CD4-positive, alpha-beta T cell (primary cell): Measurements from ENCODE around the gene MAP6D1. TPM values are rescaled to one million over a fixed set of nuclear protein-coding genes. Genes with fewer than 3 reads are reported as not detected.

ENCODE experiments used
- ATAC-seq: fragments of 200-7000 bp; cut with Tn5 transposase; one replicate; pipeline ENCODE4 v1.10.0; 2022; ENCODE audit warnings: mild to moderate bottlenecking; ENCODE audit not compliant: poor library complexity
- CTCF ChIA-PET: fragments of 350-600 bp; sonication (Branson Sonifier 250); formaldehyde crosslinking; loops from one replicate; lab custom pipeline; 2021; ENCODE audit warnings: antibody characterized with exemption, inconsistent platforms; lab: Charles Lee
- POLR2A ChIA-PET: fragments of 350-600 bp; sonication (Branson Sonifier 250); formaldehyde crosslinking; loops from one replicate; lab custom pipeline; 2021; ENCODE audit warnings: antibody characterized with exemption, inconsistent platforms; lab: Charles Lee
- DNase-seq, 14 experiments: peaks; one replicate each; pipeline ENCODE4 v3.0.0-alpha.2; 2013 to 2020; ENCODE audit warnings: mixed read lengths in 2 of 14
- H3K27ac ChIP-seq, 2 donors: one replicate each; pipeline versions ENCODE4 v1.5.1 to v1.7.0; 2013; ENCODE audit warnings: low read length in 2 of 2, low read depth in 1 of 2, mild to moderate bottlenecking in 1 of 2
- H3K27me3 ChIP-seq, 2 experiments: 1 replicate in 1 of 2; 2 replicates in 1 of 2; pipeline versions ENCODE4 v1.6.1 to v1.7.0; 2013; ENCODE audit warnings: low read length in 2 of 2, control low read depth in 1 of 2, mild to moderate bottlenecking in 1 of 2, moderate library complexity in 1 of 2; ENCODE audit not compliant: insufficient read depth in 2 of 2, control insufficient read depth in 1 of 2
- H3K36me3 ChIP-seq: one replicate; pipeline ENCODE4 v1.6.1; 2013; ENCODE audit warnings: low read length, control low read depth; ENCODE audit not compliant: insufficient read depth
- H3K4me1 ChIP-seq: one replicate; pipeline ENCODE4 v1.6.1; 2013; ENCODE audit warnings: low read length, control low read depth; ENCODE audit not compliant: insufficient read depth
- H3K4me3 ChIP-seq: one replicate; pipeline ENCODE4 v1.5.1; 2013; ENCODE audit warnings: mild to moderate bottlenecking, low read length, moderate library complexity
- H3K9me3 ChIP-seq, 2 experiments: 1 replicate in 1 of 2; 2 replicates in 1 of 2; pipeline versions ENCODE4 v1.6.1 to v1.7.0; 2013; ENCODE audit warnings: low read length in 2 of 2, mild to moderate bottlenecking in 2 of 2, control low read depth in 1 of 2, moderate library complexity in 1 of 2; ENCODE audit not compliant: control insufficient read depth in 1 of 2, insufficient read depth in 1 of 2
- H3K27ac Mint-ChIP-seq: one replicate; pipeline ENCODE4 v1.8.0; 2020; ENCODE audit warnings: mixed read lengths
- H3K27me3 Mint-ChIP-seq: one replicate; pipeline ENCODE4 v1.8.0; 2021; ENCODE audit warnings: mixed read lengths
- H3K36me3 Mint-ChIP-seq: one replicate; pipeline ENCODE4 v1.8.0; 2021; ENCODE audit warnings: low read depth, mixed read lengths
- H3K4me1 Mint-ChIP-seq: one replicate; pipeline ENCODE4 v1.8.0; 2021; ENCODE audit warnings: low read depth, mixed read lengths
- H3K4me3 Mint-ChIP-seq: one replicate; pipeline ENCODE4 v1.8.0; 2020; ENCODE audit warnings: mild to moderate bottlenecking, mixed read lengths
- H3K9me3 Mint-ChIP-seq: one replicate; pipeline ENCODE4 v1.8.0; 2020; ENCODE audit warnings: mixed read lengths
- CTCF ChIP-seq: fragments of 200-600 bp; IDR thresholded peaks from one replicate; pipeline ENCODE4 v1.8.0; 2022; ENCODE audit warnings: antibody characterized with exemption, mild to moderate bottlenecking
- intact Hi-C, 2 experiments: fragments of 100-400 bp; cut with DNase I in 1 of 2; cut with micrococcal nuclease in 1 of 2; formaldehyde crosslinking; loops; one replicate each; pipeline versions ENCODE4 v1.15.1 to v1.9.0; 2023 to 2025; cut with DNase I, micrococcal nuclease
- total RNA-seq, 174 experiments: library from RNA in 2 of 174; stranded (reverse) in 2 of 174; gene quantifications; one replicate each; pipeline ENCODE4 v1.2.3 and lab custom pipeline; 2021 to 2026

The MAP6D1 gene
- total RNA-seq, 2 experiments from 2014 or later, result 1.1 to 1.6 TPM

- H3K27ac Mint-ChIP-seq, result peak overlapping the region; percentile 47
- H3K9me3 Mint-ChIP-seq, result no peaks in the 10 kb centered on the region
- no peak for TF ChIP-seq CTCF
- CTCF ChIA-PET, result interaction anchor here (1.3 to 1.8 kb wide), 4 partner anchors 8 to 643 kb away, joined by 3 to 8 read pairs (median 4); no protein-coding TSS in a partner anchor
- H3K36me3 Mint-ChIP-seq, result peaks cover 33% of the 10 kb centered on the region
- Histone ChIP-seq H3K27ac (peak overlapping the region in 1 of 2 donors; percentile 11), H3K4me1 (peaks cover 10% of the 10 kb centered on the region), H3K36me3 (peaks cover 25% of the 10 kb centered on the region), H3K27me3 (no peaks in the 10 kb centered on the region), H3K4me3 (no peak overlapping the region), H3K9me3 (no peaks in the 10 kb centered on the region)
- DNase-seq (no peak), ATAC-seq (no peak)
- H3K4me3 Mint-ChIP-seq, result no peak overlapping the region
- POLR2A ChIA-PET, result no interaction called here
- intact Hi-C loops, result loop anchor here (2.0 to 5.0 kb wide), 4 partner anchors 379 to 643 kb away; no protein-coding TSS in a partner anchor
- H3K27me3 Mint-ChIP-seq, result no peaks in the 10 kb centered on the region
- H3K4me1 Mint-ChIP-seq, result peaks cover 15% of the 10 kb centered on the region
Observed at GRCh38 chr3:183766107-183766506, 59.3 kb downstream of the MAP6D1 start.

Other genes with a start within 250 kb of the MAP6D1 start
- gene KLHL24, start 190.0 kb downstream of the MAP6D1 start, total RNA-seq, result 100 to 1,000 TPM; 190 to 191 TPM
- 10 to 100 TPM; 14.6 to 15.9 TPM for gene YEATS2, start 127.8 kb downstream of the MAP6D1 start, total RNA-seq
- 10 to 100 TPM; 36.9 to 40.0 TPM for gene PARL, start 59.3 kb upstream of the MAP6D1 start, total RNA-seq
- gene ABCC5, start 192.3 kb upstream of the MAP6D1 start, total RNA-seq, result 10 to 100 TPM; 10.8 to 11.4 TPM
- gene HTR3D, start 206.2 kb upstream of the MAP6D1 start, total RNA-seq, result not detected
- not detected for gene HTR3C, start 227.5 kb upstream of the MAP6D1 start, total RNA-seq